Endothelial cell (in vitro differentiated cells): ENCODE data around the gene KCNAB2. TPM values are rescaled to one million over a fixed set of nuclear protein-coding genes. Genes with fewer than 3 reads are reported as not detected.

Experiments
- DNase-seq: peaks from one replicate; pipeline ENCODE4 v3.0.0; 2021; ENCODE audit warnings: low spot score
- H3K27ac Mint-ChIP-seq: one replicate; pipeline ENCODE4 v1.8.0; 2021; ENCODE audit warnings: mixed read lengths, inconsistent platforms; ENCODE audit not compliant: unreplicated experiment
- H3K27me3 Mint-ChIP-seq: one replicate; pipeline ENCODE4 v1.8.0; 2021; ENCODE audit warnings: mild to moderate bottlenecking, moderate library complexity, mixed read lengths, inconsistent platforms; ENCODE audit not compliant: unreplicated experiment
- H3K36me3 Mint-ChIP-seq: one replicate; pipeline ENCODE4 v1.8.0; 2021; ENCODE audit warnings: mild to moderate bottlenecking, low read depth, mixed read lengths, inconsistent platforms; ENCODE audit not compliant: unreplicated experiment
- H3K4me1 Mint-ChIP-seq: one replicate; pipeline ENCODE4 v1.8.0; 2021; ENCODE audit warnings: mild to moderate bottlenecking, mixed read lengths, inconsistent platforms; ENCODE audit not compliant: unreplicated experiment
- H3K4me3 Mint-ChIP-seq: one replicate; pipeline ENCODE4 v1.8.0; 2021; ENCODE audit warnings: mild to moderate bottlenecking, mixed read lengths, inconsistent platforms; ENCODE audit not compliant: unreplicated experiment
- H3K9me3 Mint-ChIP-seq: one replicate; pipeline ENCODE4 v1.8.0; 2021; ENCODE audit warnings: mixed read lengths, inconsistent platforms; ENCODE audit not compliant: unreplicated experiment
- CTCF ChIP-seq: fragments of 200-600 bp; sonication (generic); IDR thresholded peaks from one replicate; pipeline ENCODE4 v1.5.0; 2021; ENCODE audit warnings: antibody characterized with exemption; ENCODE audit not compliant: unreplicated experiment
- total RNA-seq: library from RNA; stranded (reverse); fragmentation: NEBNext Ultra II Directional; extraction: Animal tissue kit (Norgen Biotek cat#: 25700); gene quantifications from one replicate; pipeline ENCODE4 v1.2.1, GENCODE V29; 2021; ENCODE audit not compliant: unreplicated experiment

The KCNAB2 gene
- total RNA-seq, 1 donor from 2014 or later: 4.1 TPM

GRCh38 chr1:6033986-6034749, 11.5 kb upstream of the KCNAB2 start:
- peak; percentile 82 for DNase-seq
- no peak overlapping the region for H3K27ac Mint-ChIP-seq
- H3K36me3 Mint-ChIP-seq: no peaks in the 10 kb centered on the region
- H3K4me3 Mint-ChIP-seq: no peak overlapping the region
- H3K27me3 Mint-ChIP-seq: peaks cover 7% of the 10 kb centered on the region
- H3K4me1 Mint-ChIP-seq: no peaks in the 10 kb centered on the region
- peak; percentile 90 for TF ChIP-seq CTCF
- H3K9me3 Mint-ChIP-seq: no peaks in the 10 kb centered on the region

GRCh38 chr1:6034750-6035096, 11.0 kb upstream of the KCNAB2 start:
- Mint-ChIP-seq H3K27me3 (peaks cover 7% of the 10 kb centered on the region), H3K9me3 (no peaks in the 10 kb centered on the region), H3K27ac (no peak overlapping the region), H3K4me3 (no peak overlapping the region), H3K4me1 (no peaks in the 10 kb centered on the region), H3K36me3 (no peaks in the 10 kb centered on the region)
- TF ChIP-seq CTCF: no peak
- DNase-seq: no peak

- TF ChIP-seq CTCF: no peak
- Mint-ChIP-seq H3K4me3 (no peak overlapping the region), H3K27ac (no peak overlapping the region), H3K36me3 (no peaks in the 10 kb centered on the region), H3K4me1 (no peaks in the 10 kb centered on the region), H3K27me3 (peaks cover 7% of the 10 kb centered on the region), H3K9me3 (no peaks in the 10 kb centered on the region)
- DNase-seq: no peak
These were observed 10.4 kb upstream of the KCNAB2 start for GRCh38 chr1:6035303-6035702.

- Mint-ChIP-seq H3K27me3 (peaks cover 7% of the 10 kb centered on the region), H3K4me3 (no peak overlapping the region), H3K9me3 (no peaks in the 10 kb centered on the region), H3K27ac (no peak overlapping the region), H3K36me3 (no peaks in the 10 kb centered on the region), H3K4me1 (no peaks in the 10 kb centered on the region)
- TF ChIP-seq CTCF: no peak
- DNase-seq: no peak
These were observed 10.0 kb upstream of the KCNAB2 start for GRCh38 chr1:6035719-6036118.

- Mint-ChIP-seq H3K27me3 (peaks cover 10% of the 10 kb centered on the region), H3K4me1 (no peaks in the 10 kb centered on the region), H3K27ac (no peak overlapping the region), H3K9me3 (no peaks in the 10 kb centered on the region), H3K36me3 (no peaks in the 10 kb centered on the region), H3K4me3 (no peak overlapping the region)
- TF ChIP-seq CTCF: no peak
- no peak for DNase-seq
These were observed 8.3 kb upstream of the KCNAB2 start for GRCh38 chr1:6037338-6037762.
